Omental fat pad (tissue), 4 donors: ENCODE data around the gene PRRG2. TPM values are rescaled to one million over a fixed set of nuclear protein-coding genes. Genes with fewer than 3 reads are reported as not detected.

Source experiments
- ATAC-seq: fragments of 150-250 bp; one replicate; pipeline ENCODE4 v1.9.1; 2016; ENCODE audit warnings: mild to moderate bottlenecking, moderate library complexity; ENCODE audit not compliant: low FRiP score
- DNase-seq: peaks from one replicate; pipeline ENCODE4 v3.0.0-alpha.2; 2019; ENCODE audit warnings: low spot score
- CTCF ChIP-seq, 3 donors: fragments of 450-650 bp; IDR thresholded peaks; one replicate each; pipeline ENCODE4 v1.5.1; 2016 to 2017; ENCODE audit warnings: antibody characterized with exemption in 3 of 3, mild to moderate bottlenecking in 3 of 3, moderate library complexity in 2 of 3
- total RNA-seq, 4 donors: library from RNA; depleted of rRNA; stranded (reverse); fragments of >200 nt; gene quantifications; one replicate each; pipeline ENCODE4 v1.1.0, GENCODE V29; 2016

PRRG2 gene
- total RNA-seq, 4 donors from 2014 or later = 0.79 to 5.2 (median 2.3) TPM; not detected in 1

GRCh38 chr19:49556412-49557398 lies 24.4 kb upstream of the PRRG2 start:
- DNase-seq (no peak), ATAC-seq (no peak)
- TF ChIP-seq CTCF (IDR thresholded peaks at IDR 0.05) = no peak

- no peak for ATAC-seq
- TF ChIP-seq CTCF (IDR thresholded peaks at IDR 0.05) = no peak
- no peak for DNase-seq
Observed at GRCh38 chr19:49557641-49558325, 23.3 kb upstream of the PRRG2 start.

GRCh38 chr19:49558591-49558990 lies 22.5 kb upstream of the PRRG2 start:
- no peak for ATAC-seq
- no peak for TF ChIP-seq CTCF (IDR thresholded peaks at IDR 0.05)
- DNase-seq = no peak

GRCh38 chr19:49559443-49559842 lies 21.7 kb upstream of the PRRG2 start:
- ATAC-seq (no peak), DNase-seq (no peak)
- TF ChIP-seq CTCF (IDR thresholded peaks at IDR 0.05) = no peak

GRCh38 chr19:49559928-49560327 lies 21.2 kb upstream of the PRRG2 start:
- TF ChIP-seq CTCF (IDR thresholded peaks at IDR 0.05) = no peak
- no peak for ATAC-seq
- DNase-seq = no peak

GRCh38 chr19:49560358-49560900 lies 20.7 kb upstream of the PRRG2 start:
- no peak for TF ChIP-seq CTCF (IDR thresholded peaks at IDR 0.05)
- DNase-seq (no peak), ATAC-seq (peak; percentile 45)
